ENCODE measurements around the gene AGTR1. TPM values are rescaled to one million over a fixed set of nuclear protein-coding genes. Genes with fewer than 3 reads are reported as not detected.
"Not testable (repeated sequence)": the region's sequence is repeated elsewhere in the genome, so short reads cannot be mapped to it uniquely, and the experiment has no call there.

AGTR1 gene
- polyA plus RNA-seq, 1 experiment = 0.35 TPM

DNA sequence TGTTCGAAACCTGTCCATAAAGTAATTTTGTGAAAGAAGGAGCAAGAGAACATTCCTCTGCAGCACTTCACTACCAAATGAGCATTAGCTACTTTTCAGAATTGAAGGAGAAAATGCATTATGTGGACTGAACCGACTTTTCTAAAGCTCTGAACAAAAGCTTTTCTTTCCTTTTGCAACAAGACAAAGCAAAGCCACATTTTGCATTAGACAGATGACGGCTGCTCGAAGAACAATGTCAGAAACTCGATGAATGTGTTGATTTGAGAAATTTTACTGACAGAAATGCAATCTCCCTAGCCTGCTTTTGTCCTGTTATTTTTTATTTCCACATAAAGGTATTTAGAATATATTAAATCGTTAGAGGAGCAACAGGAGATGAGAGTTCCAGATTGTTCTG is 44.4 kb downstream of the AGTR1 start:
- ChIA-PET CTCF (no interaction called here), POLR2A (no interaction called here)
- no peak for DNase-seq (ENCODE audit: low read depth, low spot score)
- Histone ChIP-seq H3K9me3 (ENCODE audit: control insufficient read depth, insufficient read depth, low read length) (no peaks in the 10 kb centered on the region), H3K4me3 (ENCODE audit: low read depth, low read length) (no peak overlapping the region), H3K27ac (ENCODE audit: low read depth, low read length) (no peak overlapping the region), H3K27me3 (ENCODE audit: control insufficient read depth, insufficient read depth, low read length) (no peaks in the 10 kb centered on the region)
- TF ChIP-seq, protein P1, sequence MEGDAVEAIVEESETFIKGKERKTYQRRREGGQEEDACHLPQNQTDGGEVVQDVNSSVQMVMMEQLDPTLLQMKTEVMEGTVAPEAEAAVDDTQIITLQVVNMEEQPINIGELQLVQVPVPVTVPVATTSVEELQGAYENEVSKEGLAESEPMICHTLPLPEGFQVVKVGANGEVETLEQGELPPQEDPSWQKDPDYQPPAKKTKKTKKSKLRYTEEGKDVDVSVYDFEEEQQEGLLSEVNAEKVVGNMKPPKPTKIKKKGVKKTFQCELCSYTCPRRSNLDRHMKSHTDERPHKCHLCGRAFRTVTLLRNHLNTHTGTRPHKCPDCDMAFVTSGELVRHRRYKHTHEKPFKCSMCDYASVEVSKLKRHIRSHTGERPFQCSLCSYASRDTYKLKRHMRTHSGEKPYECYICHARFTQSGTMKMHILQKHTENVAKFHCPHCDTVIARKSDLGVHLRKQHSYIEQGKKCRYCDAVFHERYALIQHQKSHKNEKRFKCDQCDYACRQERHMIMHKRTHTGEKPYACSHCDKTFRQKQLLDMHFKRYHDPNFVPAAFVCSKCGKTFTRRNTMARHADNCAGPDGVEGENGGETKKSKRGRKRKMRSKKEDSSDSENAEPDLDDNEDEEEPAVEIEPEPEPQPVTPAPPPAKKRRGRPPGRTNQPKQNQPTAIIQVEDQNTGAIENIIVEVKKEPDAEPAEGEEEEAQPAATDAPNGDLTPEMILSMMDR (IDR thresholded peaks at IDR 0.05; ENCODE audit: low read depth, low read length) = no peak

DNA sequence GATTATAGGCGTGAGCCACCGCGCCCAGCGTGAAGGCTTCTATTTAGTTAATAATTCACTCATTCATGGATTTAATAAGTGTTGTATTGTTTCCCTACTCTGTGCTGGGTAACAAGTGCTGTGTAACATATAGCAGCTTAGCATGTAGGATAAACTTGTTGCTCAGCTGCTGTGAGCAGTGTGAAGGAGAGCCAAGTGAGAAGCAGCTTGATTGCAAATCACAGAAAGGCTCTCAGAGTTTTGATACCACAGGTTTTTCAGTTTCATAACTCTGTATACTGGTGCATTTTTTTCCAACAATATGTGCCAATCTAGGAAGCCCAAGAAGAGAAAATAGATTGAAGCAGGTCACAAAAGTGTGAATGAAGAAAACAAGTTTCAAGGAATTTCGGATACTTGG is 48.4 kb downstream of the AGTR1 start:
- TF ChIP-seq, protein P1 (IDR thresholded peaks at IDR 0.05; ENCODE audit: low read depth, low read length) = no peak
- H3K9me3 ChIP-seq (ENCODE audit: control insufficient read depth, insufficient read depth, low read length) = no peaks in the 10 kb centered on the region
- DNase-seq (ENCODE audit: low read depth, low spot score) = no peak
- CTCF ChIA-PET = no interaction called here
- peaks cover 2% of the 10 kb centered on the region for H3K27me3 ChIP-seq (ENCODE audit: control insufficient read depth, insufficient read depth, low read length)
- POLR2A ChIA-PET = no interaction called here
- H3K27ac ChIP-seq (ENCODE audit: low read depth, low read length) = no peak overlapping the region
- no peak overlapping the region for H3K4me3 ChIP-seq (ENCODE audit: low read depth, low read length)

DNA sequence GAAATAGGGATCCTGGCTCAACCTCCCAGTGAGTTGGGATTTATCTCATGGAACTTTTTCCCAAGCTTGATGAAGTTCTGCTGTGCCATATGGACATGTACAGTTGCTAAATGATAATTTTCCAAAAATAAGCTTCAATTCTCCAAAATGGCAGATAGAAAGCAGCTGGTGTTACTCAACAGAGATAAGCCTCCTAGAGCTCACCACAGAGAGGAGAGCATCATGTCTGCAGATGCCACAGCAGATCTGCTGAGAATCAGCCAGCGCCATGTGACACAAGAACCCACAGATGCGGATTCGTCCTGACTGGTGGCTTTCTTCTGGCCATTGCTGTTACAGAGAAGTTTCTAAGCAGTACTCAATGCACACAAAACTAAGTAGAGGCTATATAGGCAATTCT is 50.6 kb downstream of the AGTR1 start:
- Histone ChIP-seq H3K9me3 (ENCODE audit: control insufficient read depth, insufficient read depth, low read length) (no peaks in the 10 kb centered on the region), H3K27me3 (ENCODE audit: control insufficient read depth, insufficient read depth, low read length) (peaks cover 2% of the 10 kb centered on the region), H3K4me3 (ENCODE audit: low read depth, low read length) (no peak overlapping the region), H3K27ac (ENCODE audit: low read depth, low read length) (no peak overlapping the region)
- ChIA-PET POLR2A (interaction anchor here (0.7 kb wide), 1 partner anchor 10 kb away, joined by 3 read pairs; no protein-coding TSS in a partner anchor), CTCF (interaction anchor here (1.3 kb wide), 1 partner anchor 439 kb away, joined by 4 read pairs; no protein-coding TSS in a partner anchor)
- TF ChIP-seq, protein P1 (IDR thresholded peaks at IDR 0.05; ENCODE audit: low read depth, low read length) = no peak
- no peak for DNase-seq (ENCODE audit: low read depth, low spot score)

DNA sequence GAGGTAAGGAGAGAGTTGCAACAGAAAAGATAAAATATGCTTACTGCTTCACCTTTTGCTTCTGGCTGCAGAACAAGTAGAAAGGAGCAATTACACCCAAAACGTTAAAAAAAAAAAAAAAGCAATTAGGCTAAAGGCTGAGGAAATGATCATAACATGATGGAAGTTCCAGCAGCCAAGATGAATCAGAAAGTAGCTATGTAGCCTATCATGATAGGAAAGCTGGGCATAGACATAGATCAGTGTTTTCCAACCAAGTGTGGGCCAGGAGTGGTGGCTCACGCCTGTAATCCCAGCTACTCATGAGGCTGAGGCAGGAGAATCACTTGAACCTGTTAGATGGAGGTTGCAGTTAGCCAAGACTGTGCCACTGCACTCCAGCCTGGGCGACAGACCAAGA is 52.6 kb downstream of the AGTR1 start:
- POLR2A ChIA-PET = no interaction called here
- H3K4me3 ChIP-seq (ENCODE audit: low read depth, low read length) = no peak overlapping the region
- DNase-seq (ENCODE audit: low read depth, low spot score) = no peak
- no peaks in the 10 kb centered on the region for H3K9me3 ChIP-seq (ENCODE audit: control insufficient read depth, insufficient read depth, low read length)
- no peak overlapping the region for H3K27ac ChIP-seq (ENCODE audit: low read depth, low read length)
- H3K27me3 ChIP-seq (ENCODE audit: control insufficient read depth, insufficient read depth, low read length) = peaks cover 6% of the 10 kb centered on the region
- CTCF ChIA-PET = interaction anchor here (0.6 kb wide), 1 partner anchor 31 kb away, joined by 3 read pairs; no protein-coding TSS in a partner anchor
- TF ChIP-seq, protein P1 (IDR thresholded peaks at IDR 0.05; ENCODE audit: low read depth, low read length) = no peak

DNA sequence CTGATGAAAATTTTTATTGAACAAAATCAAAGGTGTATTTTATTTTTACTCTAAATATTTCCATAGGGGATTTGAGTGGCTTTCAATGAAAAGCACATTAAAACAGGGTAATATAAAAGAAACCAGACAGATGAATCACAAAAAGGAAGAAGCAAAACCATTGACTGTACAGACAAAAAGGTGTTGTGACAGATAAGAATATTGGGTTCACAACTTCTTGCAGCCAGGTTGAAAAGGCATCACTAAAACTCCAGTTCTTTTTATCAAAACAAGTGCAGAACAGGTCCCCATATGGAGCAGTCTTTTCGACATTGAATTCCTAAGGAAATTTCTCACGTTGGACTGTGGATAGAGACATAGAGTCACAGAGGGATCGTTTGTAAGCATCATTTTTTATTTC is 53.8 kb downstream of the AGTR1 start:
- ChIA-PET CTCF (no interaction called here), POLR2A (no interaction called here)
- no peak overlapping the region for H3K4me3 ChIP-seq (ENCODE audit: low read depth, low read length)
- DNase-seq (ENCODE audit: low read depth, low spot score) = no peak
- H3K27me3 ChIP-seq (ENCODE audit: control insufficient read depth, insufficient read depth, low read length) = peaks cover 6% of the 10 kb centered on the region
- H3K9me3 ChIP-seq (ENCODE audit: control insufficient read depth, insufficient read depth, low read length) = no peaks in the 10 kb centered on the region
- no peak overlapping the region for H3K27ac ChIP-seq (ENCODE audit: low read depth, low read length)
- TF ChIP-seq, protein P1 (IDR thresholded peaks at IDR 0.05; ENCODE audit: low read depth, low read length) = no peak

DNA sequence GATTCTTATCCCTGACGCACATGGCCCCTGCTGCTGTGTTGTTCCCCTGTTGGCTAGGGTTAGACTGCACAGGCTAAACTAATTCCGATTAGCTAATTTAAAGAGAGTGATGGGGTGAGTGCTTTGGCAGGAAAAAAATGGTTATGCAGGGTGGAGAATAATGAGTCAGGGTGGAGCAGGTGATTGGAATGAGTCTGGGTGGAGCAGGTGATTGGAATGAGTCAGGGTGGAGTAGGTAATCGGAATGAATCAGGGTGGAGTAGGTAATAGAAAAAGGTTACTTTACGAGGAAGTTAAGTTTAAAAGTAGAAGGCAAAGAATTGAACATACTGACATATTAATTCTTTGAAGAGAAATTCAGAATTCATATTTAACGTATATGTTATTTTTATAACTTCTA is 55.7 kb downstream of the AGTR1 start:
- CTCF ChIA-PET; H3K27ac ChIP-seq (ENCODE audit: low read depth, low read length): not testable (repeated sequence)

More for the DNA sequence above, 55.7 kb downstream of the AGTR1 start:
- DNase-seq (ENCODE audit: low read depth, low spot score); H3K4me3 ChIP-seq (ENCODE audit: low read depth, low read length); H3K9me3 ChIP-seq (ENCODE audit: control insufficient read depth, insufficient read depth, low read length); POLR2A ChIA-PET; H3K27me3 ChIP-seq (ENCODE audit: control insufficient read depth, insufficient read depth, low read length): not testable (repeated sequence)
